ENCODE data around the gene MUC12. TPM values are rescaled to one million over a fixed set of nuclear protein-coding genes. Genes with fewer than 3 reads are reported as not detected.

The MUC12 gene
- total and polyA plus RNA-seq, 2 of the 4 experiments (the other 2 are of a cell fraction): 4.0 TPM; not detected in 1

GRCh38 chr7:100959894-100960293 lies 9.5 kb upstream of the MUC12 start:
- ATAC-seq (ENCODE audit: low read depth) (no peak), DNase-seq (no peak)
- Histone ChIP-seq H3K23ac (ENCODE audit: low read depth, low read length) (no peak overlapping the region), H4K20me1 (ENCODE audit: insufficient read depth, low read length) (no peaks in the 10 kb centered on the region), H2AK9ac (replicated peaks; ENCODE audit: low read depth, low read length, poor library complexity) (no peak overlapping the region), H3K56ac (ENCODE audit: extremely low read depth, insufficient read depth, low read length) (no peak overlapping the region), H2AK5ac (ENCODE audit: low read depth, low read length) (no peak overlapping the region), H3K36me3 (ENCODE audit: control insufficient read depth, insufficient read depth, low read length) (no peaks in the 10 kb centered on the region), H2BK15ac (ENCODE audit: low read depth, low read length) (no peak overlapping the region), H3K4me1 (ENCODE audit: control insufficient read depth, insufficient read depth, low read length) (no peaks in the 10 kb centered on the region), H4K8ac (ENCODE audit: low read depth in 2 of 2, low read length in 2 of 2) (no peak overlapping the region), H3K27ac (ENCODE audit: insufficient read depth, low read length) (no peak overlapping the region), H2BK120ac (ENCODE audit: low read depth, low read length) (no peak overlapping the region), H3K18ac (ENCODE audit: low read depth, low read length) (no peak overlapping the region), H3K14ac (replicated peaks; ENCODE audit: low read depth, low read length) (no peak overlapping the region), H4K5ac (ENCODE audit: low read depth, low read length) (no peak overlapping the region), H4K91ac (ENCODE audit: insufficient read depth, low read depth, low read length) (no peak overlapping the region), H3K4me2 (ENCODE audit: low read depth, low read length) (no peak overlapping the region), H3K9me1 (ENCODE audit: insufficient read depth, low read length) (no peaks in the 10 kb centered on the region; the same call in 1 of the 2 replicates), H3K9ac (ENCODE audit: low read depth, low read length) (no peak overlapping the region), H3K4ac (ENCODE audit: low read depth, low read length) (no peak overlapping the region), H3K79me1 (ENCODE audit: low read depth in 1 of 2, low read length in 2 of 2) (no peaks in the 10 kb centered on the region), H3K4me3 (ENCODE audit: insufficient read depth, low read depth, low read length) (no peak overlapping the region), H2BK20ac (ENCODE audit: low read depth, low read length) (no peak overlapping the region), H2AFZ (replicated peaks; ENCODE audit: low read length, poor library complexity) (no peak overlapping the region), H3K9me3 (ENCODE audit: control insufficient read depth, insufficient read depth, low read length) (no peaks in the 10 kb centered on the region), H2BK5ac (ENCODE audit: low read depth, low read length, poor library complexity, severe bottlenecking) (no peak overlapping the region), H3K27me3 (ENCODE audit: control insufficient read depth, insufficient read depth, low read length) (peaks cover 41% of the 10 kb centered on the region)
- TF ChIP-seq NFE2L2 (IDR thresholded peaks at IDR 0.05; ENCODE audit: low read depth, low read length) (no peak), CHD1 (IDR thresholded peaks at IDR 0.05; ENCODE audit: low read depth, low read length) (no peak), RAD21 (IDR thresholded peaks at IDR 0.05; ENCODE audit: low read length) (no peak), CEBPB (IDR thresholded peaks at IDR 0.05; ENCODE audit: low read depth, low read length) (no peak), BHLHE40 (IDR thresholded peaks at IDR 0.05; ENCODE audit: low read depth, low read length) (no peak), MAZ (IDR thresholded peaks at IDR 0.05; ENCODE audit: borderline replicate concordance, low read depth, low read length) (no peak)
- CTCF ChIA-PET: interaction anchor here (0.5 kb wide), 1 partner anchor 20 kb away, joined by 3 read pairs; no protein-coding TSS in a partner anchor
- 49% methylated on average over 2 of the region's 2 CpGs; no CpG with 5 or more reads in 1 of the 2 experiments for WGBS, 2 experiments (ENCODE audit: extremely low coverage in 2 of 2, insufficient read length in 1 of 2)
- BruUV-seq (replicated peaks): no TSS peak
- POLR2A ChIA-PET (ENCODE audit: unreplicated experiment): no interaction called here
- intact Hi-C loops (cut with micrococcal nuclease) (no loop called here), in situ Hi-C loops (cut with MboI; ENCODE audit: low sequenced_read_pairs) (loop anchor here (25.0 kb wide), 1 partner anchor 502 kb away; no protein-coding TSS in a partner anchor), dilution Hi-C loops (cut with HindIII; ENCODE audit: low sequenced_read_pairs, unreplicated experiment) (no loop called here)

Data from IMR-90 (cell line).